HCEC 1CT (cell line): ENCODE results near the gene ADCY1.

ENCODE experiments used
- DNase-seq: peaks from one replicate; pipeline ENCODE4 v3.0.0-alpha.2; 2017

The ADCY1 gene

DNA sequence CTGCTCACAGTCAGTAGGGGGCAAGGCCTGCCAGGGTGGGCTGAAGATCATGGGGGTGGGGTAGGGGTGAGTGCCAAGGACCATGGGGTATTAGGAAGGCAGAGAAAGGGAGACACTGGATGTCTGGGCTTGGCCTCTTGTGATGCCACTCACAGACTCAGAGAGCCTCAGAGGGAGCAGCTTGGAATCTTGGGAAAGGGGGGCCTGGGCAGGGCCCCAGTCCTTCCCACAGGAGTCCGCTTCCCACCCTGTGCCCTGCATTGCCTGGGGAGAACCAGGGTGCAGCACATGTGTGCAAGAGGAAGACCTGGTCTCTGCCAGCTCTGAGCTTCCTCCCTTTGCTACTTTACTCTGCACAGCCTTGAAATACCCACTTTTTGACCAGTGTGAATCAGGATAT, 4.3 kb downstream of the ADCY1 start:
- DNase-seq, result no peak

DNA sequence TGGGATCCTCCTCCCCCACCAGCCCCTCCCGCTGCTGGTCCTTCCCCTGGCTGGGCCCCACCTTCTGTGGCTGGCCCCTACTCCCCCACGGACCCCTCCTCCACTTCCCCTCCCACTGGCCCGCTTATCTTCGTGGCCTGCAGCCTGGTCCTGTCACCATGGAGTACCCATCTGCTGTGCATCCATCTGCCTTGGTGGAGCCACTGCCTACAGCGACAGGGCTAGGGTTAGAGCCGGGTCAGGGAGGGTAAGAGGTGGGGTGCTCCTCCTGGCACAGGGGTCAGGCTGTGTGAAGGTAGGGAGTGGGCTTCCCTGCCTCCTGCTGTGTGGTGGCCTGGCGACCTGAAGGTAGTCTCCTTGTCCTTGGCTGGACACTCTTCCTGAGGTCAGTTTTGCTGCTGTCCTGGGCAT, 5.2 kb downstream of the ADCY1 start:
- DNase-seq, result no peak

DNA sequence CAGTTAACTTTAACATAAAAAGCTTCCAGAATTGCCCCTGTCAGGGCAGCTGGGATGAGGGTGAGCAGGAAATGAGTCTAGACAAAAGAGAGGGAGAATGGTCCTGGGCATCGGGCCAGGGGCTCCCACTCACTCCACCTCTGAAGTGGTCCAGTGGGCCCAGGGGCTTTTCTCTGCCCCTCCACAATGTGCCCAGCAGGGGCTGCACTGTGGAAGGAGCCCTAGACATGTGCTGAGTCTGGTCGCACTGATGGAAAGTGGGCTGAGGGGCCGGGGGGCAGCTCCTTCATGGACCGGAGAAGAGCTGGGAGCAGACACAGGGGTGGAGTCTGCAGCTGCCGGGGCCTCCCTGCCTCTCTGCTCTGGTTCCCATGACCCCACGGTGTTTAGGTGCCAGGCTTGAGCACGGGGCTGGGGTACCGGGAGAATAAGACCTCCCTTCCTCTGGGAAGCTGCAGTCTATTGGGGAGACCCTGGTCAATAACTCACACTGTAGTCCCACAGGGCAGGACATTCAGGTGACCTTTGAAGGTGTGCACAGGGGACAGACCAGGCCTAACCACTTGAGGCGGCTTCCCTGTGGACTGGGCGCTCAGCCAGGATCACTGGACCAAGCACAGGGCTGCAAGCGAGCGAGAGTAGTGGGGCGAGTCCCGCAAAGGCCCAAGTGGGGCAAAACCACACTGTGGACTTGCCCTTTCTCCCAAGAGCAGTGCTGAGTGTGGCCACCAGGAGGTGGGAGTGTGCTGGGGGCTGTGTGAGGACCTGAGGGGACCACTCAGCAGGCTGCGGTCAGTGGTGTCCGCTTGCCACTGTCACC, 6.1 kb downstream of the ADCY1 start:
- DNase-seq, result no peak

DNA sequence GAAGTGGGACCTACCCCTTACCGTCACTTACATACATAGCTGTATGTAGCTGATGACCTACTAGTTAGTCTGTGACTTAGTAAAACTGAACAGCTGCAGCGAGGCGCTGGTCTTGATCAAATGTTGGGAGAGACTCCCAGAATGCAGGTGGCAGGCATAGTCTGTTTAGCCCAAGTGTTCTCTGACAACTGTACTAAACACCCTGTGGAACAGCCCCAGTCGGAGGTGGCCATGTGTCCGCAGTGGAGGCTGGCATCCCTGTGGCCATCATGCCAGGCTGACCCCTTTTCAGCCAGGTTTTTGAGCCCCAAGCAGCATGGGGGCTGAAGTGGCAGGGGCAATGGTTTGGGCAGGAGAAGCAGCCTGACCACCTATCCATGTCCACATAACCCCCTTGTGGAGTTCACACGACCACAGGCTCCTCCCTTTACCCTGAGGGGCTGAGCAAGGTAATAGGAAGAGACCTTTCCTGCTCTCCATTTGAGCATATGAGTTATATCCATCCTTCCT, 7.2 kb downstream of the ADCY1 start:
- no peak for DNase-seq

DNA sequence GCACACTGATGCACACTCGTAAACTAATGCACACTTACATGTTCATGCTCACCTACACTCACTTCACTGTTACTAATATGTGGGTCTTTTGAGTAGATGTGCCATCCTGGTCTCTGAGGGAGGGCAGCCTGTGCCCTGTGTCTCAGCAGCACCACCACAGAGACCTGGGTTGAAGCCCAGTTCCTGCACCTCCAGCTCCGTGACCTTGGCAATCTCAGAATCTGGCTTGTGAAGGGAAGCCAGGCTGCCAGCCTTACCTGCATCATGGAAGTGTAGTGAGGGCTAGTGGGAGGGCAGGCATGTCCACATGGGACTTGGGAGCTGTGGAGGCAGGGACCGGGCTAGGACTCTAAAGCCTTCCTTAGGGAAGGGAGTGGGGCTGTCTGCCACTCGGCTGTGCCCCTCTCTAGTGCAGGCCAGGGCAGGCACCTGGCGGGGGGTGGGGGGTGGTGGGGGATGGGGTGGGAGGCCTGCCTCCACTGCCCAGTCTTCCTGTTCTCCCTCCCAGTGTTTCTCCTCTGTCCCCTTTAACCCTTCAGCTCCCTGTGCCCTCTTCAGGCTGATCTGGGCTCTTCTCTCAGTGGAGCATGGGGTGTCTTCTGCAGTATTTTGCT, 8.1 kb downstream of the ADCY1 start:
- no peak for DNase-seq

DNA sequence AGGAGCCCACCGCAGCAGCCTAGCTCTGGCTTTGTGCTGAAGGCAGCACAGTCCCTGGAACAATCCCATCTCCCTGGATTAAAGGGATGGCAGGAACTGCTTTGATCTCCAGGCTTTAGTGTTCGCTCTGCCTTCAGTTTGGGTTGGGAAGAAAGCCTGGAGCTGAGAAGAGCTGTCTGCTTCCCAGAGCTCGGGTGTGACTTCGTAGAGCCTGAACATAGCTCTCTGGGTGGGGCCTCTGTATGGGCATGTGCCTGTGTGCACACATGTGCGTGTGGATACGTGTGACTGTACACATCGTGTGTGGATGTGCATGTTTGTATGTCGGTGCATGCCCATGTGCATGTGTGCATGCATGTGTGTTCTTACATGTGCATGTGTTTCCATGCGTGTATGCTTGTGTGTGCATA, 8.7 kb downstream of the ADCY1 start:
- no peak for DNase-seq

DNA sequence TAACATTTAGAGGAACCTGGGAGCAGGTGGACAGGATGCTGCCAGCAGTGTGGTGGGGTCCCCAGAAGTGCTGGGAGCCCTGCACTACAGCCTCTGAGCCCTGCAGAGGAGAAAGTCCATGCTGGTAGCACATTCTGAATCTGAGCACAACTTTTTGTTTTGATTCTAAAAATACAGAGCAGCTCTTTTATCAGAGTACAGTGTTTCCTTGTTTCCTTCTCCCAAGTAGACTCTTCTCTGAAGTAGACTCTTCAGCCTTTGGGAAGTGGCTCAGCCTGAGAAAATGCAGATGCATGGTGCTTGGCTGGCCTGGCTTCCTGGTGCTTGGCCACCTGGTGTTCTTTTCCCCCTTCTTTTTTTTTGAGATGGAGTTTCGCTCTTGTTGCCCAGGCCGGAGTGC, 9.1 kb downstream of the ADCY1 start:
- DNase-seq, result no peak

DNA sequence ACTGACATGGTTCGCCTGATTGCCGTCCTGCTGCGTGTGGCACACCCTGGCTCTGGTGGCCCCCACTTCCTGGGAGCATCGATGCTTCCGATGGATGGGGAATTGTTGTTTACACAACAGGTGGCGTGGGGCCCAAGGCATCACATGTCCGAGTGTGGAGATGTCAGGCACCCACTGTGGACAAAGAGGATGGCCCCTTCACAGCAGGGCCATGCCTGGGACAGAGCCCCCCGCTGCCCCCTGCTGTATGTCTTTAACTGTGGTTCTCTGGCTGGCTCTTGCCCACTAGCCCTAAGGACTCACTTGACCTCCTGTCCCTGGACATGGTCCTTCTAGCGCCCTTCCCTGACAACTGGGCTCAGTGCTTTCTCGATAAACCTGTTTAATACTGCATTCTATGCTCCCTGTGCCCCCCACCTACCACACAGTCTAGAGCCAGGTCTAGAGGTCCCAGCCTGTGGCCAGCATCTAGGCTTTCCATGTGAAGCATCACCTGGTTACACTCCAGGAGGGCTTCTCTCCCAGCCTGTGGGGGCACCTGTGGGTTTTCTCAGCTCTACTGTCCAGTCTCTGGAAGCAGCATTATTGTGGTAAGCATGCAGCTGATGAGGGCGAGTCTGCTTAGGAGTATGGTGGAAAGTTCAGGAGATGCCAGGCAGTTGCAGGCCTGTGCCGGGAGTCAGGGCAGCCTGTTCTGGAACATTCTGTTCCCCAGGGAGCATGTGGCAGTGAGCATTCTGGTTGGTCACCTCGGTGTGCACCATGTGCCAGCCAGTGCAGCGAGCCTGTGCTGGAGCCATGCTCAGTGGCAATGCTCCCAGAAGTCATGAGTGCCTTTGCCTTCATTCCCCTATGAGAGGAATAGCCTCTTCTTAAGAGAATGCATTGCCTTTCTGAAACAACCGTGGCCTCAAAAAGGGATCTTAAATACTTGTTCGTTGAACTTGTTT, 10.4 kb downstream of the ADCY1 start:
- DNase-seq, result no peak

DNA sequence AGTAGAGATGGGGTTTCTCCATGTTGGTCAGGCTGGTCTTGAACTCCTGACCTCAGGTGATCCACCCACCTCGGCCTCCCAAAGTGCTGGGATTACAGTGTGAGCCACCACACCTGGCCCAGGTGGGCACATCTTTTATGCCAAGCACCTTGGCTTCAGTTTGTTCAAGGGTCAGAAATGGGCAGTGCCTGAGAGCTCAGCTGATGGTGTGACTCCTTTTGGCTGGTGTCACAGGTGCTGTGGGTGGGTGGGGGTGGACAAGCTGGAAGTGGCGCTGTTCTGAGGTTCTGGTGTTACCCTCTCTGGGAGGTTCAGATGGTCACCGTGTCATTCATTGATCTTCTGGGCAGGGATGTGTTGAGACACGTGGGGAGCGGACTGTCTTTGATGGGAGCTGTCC, 11.5 kb downstream of the ADCY1 start:
- no peak for DNase-seq

DNA sequence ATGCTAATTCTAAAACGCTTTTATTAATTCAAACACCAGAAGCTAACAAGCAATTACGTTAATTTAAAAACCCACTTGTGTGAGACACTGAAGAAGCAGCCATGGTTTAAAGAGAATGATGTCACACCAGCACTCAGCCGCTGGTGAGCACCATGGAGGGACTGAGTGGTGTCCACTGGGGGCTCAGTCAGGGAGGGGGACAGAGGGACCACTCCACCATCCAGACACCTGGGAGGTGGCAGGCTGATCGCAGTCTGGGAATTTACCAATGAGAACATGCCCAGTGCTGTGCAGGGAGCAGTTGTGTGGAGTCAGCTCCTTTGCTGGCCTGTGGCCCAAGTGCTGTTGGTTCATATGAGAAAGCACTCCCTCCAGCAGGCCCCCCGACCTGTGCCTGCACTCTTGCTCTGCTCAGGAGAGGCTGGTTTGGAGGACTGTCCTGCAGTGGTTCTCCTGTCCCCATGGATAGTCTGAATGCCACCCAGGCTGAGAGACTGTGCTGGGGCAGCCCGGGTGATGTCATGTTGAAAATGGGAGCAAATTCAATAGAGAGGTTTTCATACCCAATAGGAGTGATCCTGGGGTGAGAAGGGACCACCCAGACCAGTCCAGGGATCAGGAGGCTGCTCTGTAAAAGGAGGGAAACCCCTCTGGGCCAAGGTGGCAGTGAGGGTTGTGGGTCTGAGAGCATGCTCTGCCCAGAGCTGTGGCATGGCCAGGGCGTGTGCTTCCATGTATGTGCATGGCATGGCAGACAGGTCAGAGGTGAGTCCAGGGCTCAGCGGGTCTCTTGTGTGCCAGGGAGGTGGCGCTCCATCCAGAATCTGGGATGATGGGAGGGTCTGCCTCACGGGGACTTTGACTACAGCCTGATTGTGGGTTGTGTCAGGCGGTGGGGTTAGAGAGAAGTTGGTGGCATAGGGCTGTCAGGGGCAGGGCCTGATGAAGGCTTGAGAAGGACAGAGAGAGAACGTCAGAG, 12.7 kb downstream of the ADCY1 start:
- DNase-seq, result no peak

DNA sequence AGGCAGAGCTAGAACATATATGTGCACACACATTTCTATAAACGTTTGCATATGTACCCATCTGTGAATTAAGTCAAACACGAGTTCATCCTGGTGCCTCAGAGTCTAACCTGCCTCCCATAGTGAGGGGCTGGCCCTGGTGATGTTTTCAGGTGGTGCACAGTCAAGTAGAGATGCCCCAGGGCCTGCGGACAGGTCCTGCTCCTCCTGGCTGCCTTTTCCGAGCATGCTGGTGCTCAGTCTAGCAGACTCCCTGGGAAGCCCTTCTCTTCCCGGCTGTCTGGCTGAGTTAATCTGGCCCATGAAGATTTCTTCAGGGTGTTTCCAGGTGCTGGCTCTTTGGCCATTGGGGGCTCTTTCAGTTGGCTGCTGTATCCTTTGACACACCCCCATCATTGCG, 14.3 kb downstream of the ADCY1 start:
- no peak for DNase-seq

DNA sequence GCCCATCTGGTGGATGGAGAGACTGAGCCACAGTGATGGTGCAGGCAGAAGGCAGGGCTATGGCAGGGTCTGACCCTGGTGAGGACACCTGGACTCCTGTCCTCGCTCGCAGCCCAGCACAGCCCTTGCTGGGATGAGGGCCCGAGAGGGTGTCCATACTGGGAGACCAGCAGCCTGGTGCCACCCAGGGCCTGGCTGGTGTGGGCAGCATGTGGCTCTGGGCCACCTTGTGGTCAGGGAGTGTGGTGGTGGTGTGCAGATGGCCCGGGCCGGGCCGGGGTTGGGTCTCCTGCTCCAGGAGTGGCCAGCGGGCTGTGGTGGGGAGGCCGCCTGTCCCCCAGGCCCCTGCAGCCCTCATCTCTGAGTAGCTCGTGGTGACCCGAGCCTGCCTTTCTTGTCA, 14.9 kb downstream of the ADCY1 start:
- no peak for DNase-seq

DNA sequence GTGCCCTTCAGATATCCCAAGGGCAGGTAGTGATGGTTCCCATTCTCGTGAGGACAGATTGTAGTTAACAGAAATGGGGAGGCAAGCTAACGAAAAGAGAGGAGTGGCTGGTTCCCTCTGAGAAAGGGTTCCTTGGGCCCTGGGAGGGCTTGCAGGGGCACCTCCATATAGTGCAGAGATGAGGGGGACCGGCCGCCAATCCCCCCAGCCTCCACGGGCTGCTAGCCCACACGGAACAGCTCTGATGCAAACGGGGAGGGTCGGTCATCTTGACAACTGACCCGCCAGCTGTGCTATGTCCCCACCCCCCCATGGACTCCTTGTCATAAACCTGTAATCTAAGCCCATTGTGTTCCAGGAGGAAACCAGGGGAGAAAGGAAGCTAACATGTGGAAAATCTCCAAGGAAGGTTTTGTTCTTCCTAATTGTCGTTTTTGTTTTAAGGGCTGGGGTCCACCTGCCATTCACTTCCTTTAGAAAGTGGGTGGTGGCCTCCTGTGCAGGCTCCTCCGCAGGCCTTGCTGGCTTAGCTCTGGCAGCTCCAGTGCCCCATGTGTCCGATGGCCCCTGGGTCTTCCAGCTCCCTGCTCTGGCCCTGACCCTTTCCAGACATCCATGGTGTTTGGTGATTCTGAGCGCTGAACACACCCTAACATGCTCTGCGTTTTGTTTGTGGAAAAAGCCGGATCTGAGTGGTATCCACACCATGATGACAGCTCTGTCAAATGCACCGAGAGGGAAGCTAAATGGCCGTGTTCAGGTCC, 15.9 kb downstream of the ADCY1 start:
- no peak for DNase-seq

DNA sequence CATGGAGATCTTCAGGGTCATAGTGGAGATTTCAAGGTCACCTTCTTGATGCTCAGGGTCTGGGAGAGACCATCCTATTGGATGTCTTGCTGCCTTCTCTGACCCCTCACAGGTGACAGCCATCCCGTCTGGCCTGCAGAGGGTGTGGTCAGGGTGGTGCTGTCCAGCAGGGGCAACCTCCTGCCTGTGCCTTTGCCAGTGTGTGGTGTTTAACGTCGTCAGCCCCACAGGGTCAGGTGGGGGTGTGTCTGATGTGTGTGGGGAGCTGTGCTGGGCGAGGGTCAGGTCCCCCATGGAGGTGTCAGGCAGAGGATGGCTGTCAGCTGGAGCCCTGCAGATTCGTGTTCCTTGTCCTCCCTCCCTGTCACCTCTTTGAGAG, 16.5 kb downstream of the ADCY1 start:
- no peak for DNase-seq

DNA sequence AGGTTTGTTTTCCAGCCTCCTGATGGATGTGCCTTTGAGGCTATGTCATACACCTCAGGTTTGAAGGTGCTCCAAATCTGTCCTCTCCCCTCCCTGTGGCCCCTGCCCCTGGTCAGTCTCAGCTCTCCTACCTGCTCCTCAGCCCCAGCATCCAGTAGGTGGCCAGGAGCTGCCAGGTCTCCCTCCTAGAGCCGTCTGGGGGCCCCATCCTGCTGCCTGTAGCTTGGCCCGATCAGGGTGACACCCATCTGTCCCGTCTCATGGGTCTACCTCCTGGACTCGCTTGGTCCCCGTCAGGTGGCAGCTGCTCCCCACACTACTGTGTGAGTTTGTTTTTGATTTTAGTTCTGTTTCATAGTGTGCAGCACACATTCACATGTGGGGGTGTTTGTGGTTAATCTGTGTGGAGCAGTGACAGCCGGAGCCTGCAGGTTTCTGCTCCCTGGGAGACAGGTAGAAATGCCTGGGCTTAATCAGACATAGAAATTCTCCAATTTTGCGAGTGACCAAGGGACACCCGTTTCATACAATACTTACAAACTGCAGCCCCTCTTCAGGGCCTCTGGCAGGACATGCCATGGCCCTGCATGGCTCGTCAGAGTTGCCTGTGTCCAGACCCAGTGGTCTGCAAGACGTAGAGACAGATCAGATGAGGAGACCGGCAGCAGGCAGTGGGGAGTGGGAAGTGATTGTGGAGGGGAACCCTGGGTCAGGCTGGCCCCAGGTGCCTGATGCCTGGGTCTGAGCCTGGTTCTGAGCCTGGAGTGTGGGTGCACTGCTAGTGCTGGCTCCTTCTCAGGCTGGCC, 17.1 kb downstream of the ADCY1 start:
- DNase-seq, result no peak

DNA sequence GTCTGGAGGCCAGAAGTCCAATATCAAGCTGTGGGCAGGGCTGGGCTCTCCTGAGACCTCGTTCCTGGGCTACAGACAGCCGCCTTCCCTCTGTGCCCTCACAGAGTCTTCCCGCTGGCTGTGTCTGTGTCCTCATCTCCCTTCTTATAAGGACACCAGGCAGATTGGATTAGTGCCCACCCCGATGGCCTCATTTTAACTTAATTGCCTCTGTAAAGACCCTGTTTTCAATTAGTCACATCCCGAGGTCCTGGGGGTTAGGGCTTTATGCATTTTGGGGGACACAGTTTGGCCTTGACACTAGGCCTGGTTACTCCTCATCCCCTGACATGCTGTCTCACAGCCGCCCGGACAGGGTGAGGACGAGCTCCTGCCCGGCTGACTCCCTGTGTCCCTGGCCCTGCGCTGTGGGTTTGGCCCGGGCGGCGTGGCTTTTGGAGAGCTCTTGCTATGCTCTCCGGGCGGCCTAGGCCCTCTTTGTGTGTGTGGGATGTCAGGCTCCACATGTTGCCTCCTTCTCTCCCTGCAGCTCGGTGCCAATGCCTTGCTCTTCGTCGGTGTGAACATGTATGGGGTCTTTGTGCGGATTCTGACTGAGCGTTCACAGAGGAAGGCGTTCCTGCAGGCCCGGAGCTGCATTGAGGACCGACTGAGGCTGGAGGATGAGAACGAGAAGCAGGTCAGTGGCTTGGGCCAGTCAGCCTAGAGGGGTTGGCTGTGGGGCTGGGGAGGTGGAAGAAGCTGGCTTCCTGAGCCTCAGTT, 18.2 kb downstream of the ADCY1 start:
- no peak for DNase-seq

DNA sequence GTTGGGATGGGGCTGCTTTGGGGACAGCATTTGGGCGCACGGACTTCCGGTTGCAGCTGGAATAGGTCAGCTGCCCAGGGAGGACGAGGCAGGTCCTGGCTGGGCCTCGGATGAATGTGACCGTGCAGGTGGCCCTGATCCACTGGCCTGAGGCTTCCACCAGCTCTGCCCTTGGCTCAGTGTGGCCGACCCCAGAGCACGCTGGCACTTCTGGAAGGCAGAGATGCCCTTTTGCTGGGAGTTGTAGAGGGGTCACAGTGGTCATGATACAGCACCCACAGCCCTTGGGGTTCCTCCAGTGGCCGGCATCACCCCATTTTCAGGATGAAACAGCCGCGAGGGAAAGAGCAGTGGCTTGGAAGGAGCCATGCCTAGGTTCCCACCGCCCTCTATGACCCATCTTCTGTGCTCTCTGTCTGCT, 19.0 kb downstream of the ADCY1 start:
- no peak for DNase-seq

DNA sequence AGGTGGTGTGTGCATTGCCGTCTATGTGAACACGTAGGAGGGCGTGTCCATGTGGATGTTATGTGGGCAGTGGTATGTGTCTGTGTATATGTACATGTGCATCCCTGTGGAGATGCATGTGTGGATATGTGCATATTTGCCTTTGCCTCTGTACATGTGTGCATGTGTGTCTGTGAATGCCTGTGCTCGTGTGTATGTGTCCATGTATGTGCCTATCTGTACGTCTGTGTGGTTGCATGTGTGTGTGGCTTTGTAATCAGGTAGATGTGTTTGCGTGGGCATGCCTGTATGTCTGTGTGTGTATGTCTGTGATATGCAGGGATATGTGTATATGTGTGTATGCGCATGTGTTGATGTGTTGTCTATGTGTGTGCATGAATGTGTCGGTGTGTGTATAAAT, 19.7 kb downstream of the ADCY1 start:
- DNase-seq, result no peak

DNA sequence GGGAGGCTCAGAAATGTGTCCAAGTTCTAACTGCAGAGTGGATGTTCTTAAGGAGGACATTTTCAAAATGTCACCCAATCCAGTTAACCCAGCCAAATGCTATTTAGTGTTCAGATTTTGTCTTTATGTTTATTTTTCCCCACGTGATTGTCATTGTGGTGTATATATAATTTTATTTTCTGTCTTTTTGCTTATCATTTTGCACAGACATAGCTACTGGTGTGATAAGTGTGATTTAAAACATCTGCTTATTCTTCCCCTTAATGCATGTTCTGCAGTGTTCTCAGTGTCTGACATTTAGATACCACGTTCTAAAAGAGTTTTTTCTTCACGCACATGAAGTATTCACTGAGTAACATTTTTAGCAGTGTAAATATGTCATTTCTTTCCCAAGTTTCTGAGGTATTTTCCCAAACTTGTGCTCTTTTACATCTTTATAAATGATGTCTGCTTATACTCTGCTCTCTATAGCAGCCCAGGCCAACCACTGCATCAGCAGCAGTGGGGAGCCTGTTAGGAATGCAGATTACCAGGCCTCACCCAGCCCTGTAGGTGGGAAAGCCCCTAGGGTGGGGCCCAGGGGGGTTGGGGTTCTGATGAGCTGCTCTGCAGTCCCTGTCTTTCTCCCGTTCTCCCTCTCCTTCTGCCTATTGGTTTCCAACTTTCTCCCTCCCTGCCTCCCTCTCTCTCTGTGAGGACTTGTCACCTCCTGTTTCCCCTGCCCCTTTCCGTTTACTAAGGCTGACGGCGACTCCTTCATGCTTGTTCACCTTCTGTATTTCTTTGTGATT, 20.8 kb downstream of the ADCY1 start:
- DNase-seq, result no peak
